Activated naive CD4-positive, alpha-beta T cell treated with anti-CD3 and anti-CD28 coated beads, Interleukin-2, amount 50 U/mL, for 72 hours (primary cell): Measurements from ENCODE around the gene ALKBH8. TPM values are rescaled to one million over a fixed set of nuclear protein-coding genes. Genes with fewer than 3 reads are reported as not detected.

Experiments used
- ATAC-seq, 2 donors: fragments of 150-1000 bp; cut with Tn5 transposase; 2 replicates each; pipeline ENCODE4 v1.10.0; 2021; ENCODE audit warnings: mild to moderate bottlenecking in 2 of 2, moderate library complexity in 2 of 2
- DNase-seq, 2 donors: peaks; one replicate each; pipeline ENCODE4 v3.0.0; 2021 to 2022; ENCODE audit warnings: low spot score in 2 of 2
- H3K27ac Mint-ChIP-seq, 2 donors: one replicate each; pipeline ENCODE4 v1.8.0; 2022; ENCODE audit warnings: mild to moderate bottlenecking in 2 of 2, mixed read lengths in 2 of 2
- H3K36me3 Mint-ChIP-seq, 2 donors: one replicate each; pipeline ENCODE4 v1.8.0; 2022; ENCODE audit warnings: mixed read lengths in 2 of 2
- H3K9me3 Mint-ChIP-seq, 2 donors: one replicate each; pipeline ENCODE4 v1.8.0; 2022; ENCODE audit warnings: mixed read lengths in 2 of 2
- total RNA-seq, 2 donors: library from RNA; stranded (reverse); gene quantifications; one replicate each; pipeline ENCODE4 v1.2.3, GENCODE V29; 2022

The ALKBH8 gene
- total RNA-seq: 10 to 100 TPM in 1 of 2 donors, 1 to 10 TPM in 1; 4.3 to 10.3 TPM

GRCh38 chr11:107565219-107565937, at the start of gene ALKBH8:
TSS of gene ALKBH8 (minus strand) at chr11:107565735. CDS start at chr11:107560893, 4,842 bp downstream.
- peak; percentile 70 to 76 for DNase-seq
- peak; percentile 77 to 86 for ATAC-seq
- H3K36me3 Mint-ChIP-seq: peaks cover 0 to 17% of the 10 kb centered on the region in 2 donors
- H3K27ac Mint-ChIP-seq: peak within 1 kb of the TSS; percentile 92 to 94
- peaks cover 4 to 10% of the 10 kb centered on the region in 2 donors for H3K9me3 Mint-ChIP-seq

- Mint-ChIP-seq H3K9me3 (no peaks in the 10 kb centered on the region), H3K27ac (no peak overlapping the region), H3K36me3 (no peaks in the 10 kb centered on the region)
- ATAC-seq (no peak), DNase-seq (no peak)
These were observed 46.9 kb upstream of the ALKBH8 start for GRCh38 chr11:107612445-107612844.

- no peaks in the 10 kb centered on the region for H3K36me3 Mint-ChIP-seq
- ATAC-seq: no peak
- H3K9me3 Mint-ChIP-seq: no peaks in the 10 kb centered on the region
- no peak for DNase-seq
- no peak overlapping the region for H3K27ac Mint-ChIP-seq
These were observed 44.1 kb upstream of the ALKBH8 start for GRCh38 chr11:107609400-107610218.

GRCh38 chr11:107608809-107609208, 43.3 kb upstream of the ALKBH8 start:
- Mint-ChIP-seq H3K36me3 (no peaks in the 10 kb centered on the region), H3K27ac (no peak overlapping the region), H3K9me3 (no peaks in the 10 kb centered on the region)
- ATAC-seq: no peak
- no peak for DNase-seq

- no peak overlapping the region for H3K27ac Mint-ChIP-seq
- no peak for ATAC-seq
- no peak for DNase-seq
- no peaks in the 10 kb centered on the region for H3K36me3 Mint-ChIP-seq
- no peaks in the 10 kb centered on the region for H3K9me3 Mint-ChIP-seq
These were observed 40.6 kb upstream of the ALKBH8 start for GRCh38 chr11:107606141-107606540.

GRCh38 chr11:107605061-107606006, 39.8 kb upstream of the ALKBH8 start:
- Mint-ChIP-seq H3K27ac (no peak overlapping the region), H3K9me3 (no peaks in the 10 kb centered on the region), H3K36me3 (no peaks in the 10 kb centered on the region)
- no peak for DNase-seq
- ATAC-seq: no peak

- Mint-ChIP-seq H3K27ac (no peak overlapping the region), H3K36me3 (no peaks in the 10 kb centered on the region), H3K9me3 (no peaks in the 10 kb centered on the region)
- ATAC-seq (peak; percentile 47 to 67), DNase-seq (no peak)
These were observed 32.9 kb upstream of the ALKBH8 start for GRCh38 chr11:107598225-107599139.

- H3K9me3 Mint-ChIP-seq: no peaks in the 10 kb centered on the region
- DNase-seq (no peak), ATAC-seq (no peak)
- H3K27ac Mint-ChIP-seq: no peak overlapping the region
- no peaks in the 10 kb centered on the region for H3K36me3 Mint-ChIP-seq
These were observed 29.2 kb upstream of the ALKBH8 start for GRCh38 chr11:107594736-107595135.

- H3K9me3 Mint-ChIP-seq: no peaks in the 10 kb centered on the region
- H3K27ac Mint-ChIP-seq: no peak overlapping the region
- no peaks in the 10 kb centered on the region for H3K36me3 Mint-ChIP-seq
- no peak for ATAC-seq
- no peak for DNase-seq
These were observed 28.4 kb upstream of the ALKBH8 start for GRCh38 chr11:107593951-107594350.

- Mint-ChIP-seq H3K36me3 (peaks cover 0 to 6% of the 10 kb centered on the region in 2 donors), H3K9me3 (peaks cover 0 to 4% of the 10 kb centered on the region in 2 donors), H3K27ac (no peak overlapping the region)
- ATAC-seq (no peak), DNase-seq (no peak)
These were observed 27.3 kb upstream of the ALKBH8 start for GRCh38 chr11:107592813-107593212.

GRCh38 chr11:107592231-107592590, 26.7 kb upstream of the ALKBH8 start:
- Mint-ChIP-seq H3K9me3 (peaks cover 0 to 4% of the 10 kb centered on the region in 2 donors), H3K36me3 (peaks cover 0 to 6% of the 10 kb centered on the region in 2 donors), H3K27ac (no peak overlapping the region)
- ATAC-seq (peak in 1 of 2 donors; percentile 31), DNase-seq (no peak)

- peak overlapping the region in 1 of 2 donors; percentile 49 for H3K27ac Mint-ChIP-seq
- DNase-seq (peak in 1 of 2 donors; percentile 43), ATAC-seq (peak; percentile 85 to 90)
- H3K9me3 Mint-ChIP-seq: peaks cover 0 to 4% of the 10 kb centered on the region in 2 donors
- peaks cover 0 to 6% of the 10 kb centered on the region in 2 donors for H3K36me3 Mint-ChIP-seq
These were observed 26.1 kb upstream of the ALKBH8 start for GRCh38 chr11:107591378-107592230.

- H3K27ac Mint-ChIP-seq: peak within 1 kb of the TSS; percentile 41 to 49
- H3K9me3 Mint-ChIP-seq: peaks cover 0 to 4% of the 10 kb centered on the region in 2 donors
- DNase-seq (peak in 1 of 2 donors; percentile 32), ATAC-seq (peak; percentile 51 to 61)
- H3K36me3 Mint-ChIP-seq: peaks cover 0 to 6% of the 10 kb centered on the region in 2 donors
These were observed 25.2 kb upstream of the ALKBH8 start, which contains the start of gene ELMOD1 for GRCh38 chr11:107590460-107591377. TSS of gene ELMOD1 (plus strand) at chr11:107591147. CDS start at chr11:107618190, 27,043 bp downstream.
